Body of pancreas (tissue), 4 donors: ENCODE results near the gene PNLDC1. TPM values are rescaled to one million over a fixed set of nuclear protein-coding genes. Genes with fewer than 3 reads are reported as not detected.
"Not testable (repeated sequence)": the region's sequence is repeated elsewhere in the genome, so short reads cannot be mapped to it uniquely, and the experiment has no call there.

Experiments
- ATAC-seq: fragments of 150-250 bp; one replicate; pipeline ENCODE4 v1.9.1; 2016
- DNase-seq, 4 donors: peaks; one replicate each; pipeline ENCODE4 v3.0.0-alpha.2; 2019
- H3K27ac ChIP-seq, 4 donors: fragments of 200-600 bp; sonication (generic); 1 replicate in 3 of 4; 2 replicates in 1 of 4; pipeline versions ENCODE4 v1.5.1 to v1.6.1; 2016 to 2019; ENCODE audit warnings: mild to moderate bottlenecking in 1 of 4, mixed read lengths in 1 of 4, moderate library complexity in 1 of 4
- H3K27me3 ChIP-seq, 2 donors: fragments of 200-600 bp; sonication (generic); one replicate each; pipeline ENCODE4 v1.6.0; 2016; ENCODE audit warnings: mild to moderate bottlenecking in 1 of 2
- H3K36me3 ChIP-seq, 2 donors: fragments of 200-600 bp; sonication (generic); replicated peaks in 1 of 2; 2 replicates each; pipeline ENCODE4 v1.5.1; 2016; ENCODE audit warnings: low read depth in 2 of 2; ENCODE audit not compliant: insufficient read depth in 1 of 2
- H3K4me1 ChIP-seq: fragments of 200-600 bp; sonication (generic); one replicate; pipeline ENCODE4 v1.6.0; 2016
- H3K4me3 ChIP-seq, 2 donors: fragments of 200-600 bp; sonication (generic); 1 replicate in 1 of 2; 2 replicates in 1 of 2; pipeline ENCODE4 v1.5.1; 2016 to 2019
- H3K9me3 ChIP-seq, 3 donors: fragments of 200-600 bp; sonication (generic); 1 replicate in 2 of 3; 2 replicates in 1 of 3; pipeline ENCODE4 v1.5.1; 2016
- CTCF ChIP-seq, 7 experiments: fragments of 450-650 bp in 4 of 7; fragments of 200-600 bp in 3 of 7; sonication (generic) in 3 of 7; IDR thresholded peaks; one replicate each; pipeline ENCODE4 v1.5.1; 2016 to 2019; ENCODE audit warnings: antibody characterized with exemption in 7 of 7
- POLR2A ChIP-seq, 3 donors: fragments of 450-650 bp; IDR thresholded peaks; one replicate each; pipeline ENCODE4 v1.6.1; 2016; ENCODE audit warnings: antibody characterized with exemption in 3 of 3, mild to moderate bottlenecking in 2 of 3
- WGBS, 2 donors: methylation state at CpG; one replicate each; pipeline ENCODE4 v1.1.5; 2017; 5-methylcytosine and 5-hydroxymethylcytosine counted together
- intact Hi-C: fragments of 100-400 bp; cut with DNase I; formaldehyde crosslinking; loops from one replicate; pipeline ENCODE4 v1.15.1; 2023
- total RNA-seq, 2 donors: library from RNA; depleted of rRNA; stranded (reverse); fragments of >200 nt; gene quantifications; one replicate each; pipeline ENCODE4 v1.1.0, GENCODE V29; 2016

PNLDC1 gene
- total RNA-seq, 2 donors from 2014 or later, result 0.52 TPM; not detected in 1

- ATAC-seq (peak; percentile 90), DNase-seq (peak; percentile 100)
- Histone ChIP-seq H3K27me3 (no peaks in the 10 kb centered on the region), H3K27ac (peak within 1 kb of the TSS; percentile 93 to 100 (median 98)), H3K4me1 (peaks cover 50% of the 10 kb centered on the region), H3K36me3 (peaks cover 0 to 12% of the 10 kb centered on the region in 2 donors), H3K9me3 (no peaks in the 10 kb centered on the region), H3K4me3 (peak within 1 kb of the TSS; percentile 96 to 98)
- WGBS, 2 donors, result 0% methylated on average over 37 to 45 of the region's 64 CpGs
- intact Hi-C loops, result no loop called here
- TF ChIP-seq POLR2A (IDR thresholded peaks at IDR 0.05) (peak; percentile 96 to 97 (median 97)), CTCF (IDR thresholded peaks at IDR 0.05) (peak in 1 of 7 experiments; percentile 19)
These were observed 10.5 kb upstream of the PNLDC1 start, which contains the start of gene TCP1 for GRCh38 chr6:159789377-159790148. TSS of gene TCP1 (minus strand) at chr6:159789602. CDS start at chr6:159789468, 134 bp downstream.

GRCh38 chr6:159790149-159790955 lies 9.7 kb upstream of the PNLDC1 start, which contains the start of gene MRPL18:
TSS of gene MRPL18 (plus strand) at chr6:159790467. CDS start at chr6:159790588, 121 bp downstream.
- peak; percentile 91 to 97 (median 96) for DNase-seq
- Histone ChIP-seq H3K4me3 (peak within 1 kb of the TSS; percentile 96 to 98), H3K36me3 (peaks cover 0 to 4% of the 10 kb centered on the region in 2 donors), H3K9me3 (no peaks in the 10 kb centered on the region), H3K27ac (peak within 1 kb of the TSS; percentile 93 to 100 (median 98)), H3K27me3 (no peaks in the 10 kb centered on the region), H3K4me1 (peaks cover 50% of the 10 kb centered on the region)
- ATAC-seq, result peak; percentile 87
- TF ChIP-seq POLR2A (IDR thresholded peaks at IDR 0.05), result peak; percentile 55 to 87 (median 75)
- TF ChIP-seq CTCF (IDR thresholded peaks at IDR 0.05), result peak in 1 of 7 experiments; percentile 7
- 0% methylated on average over 15 to 56 of the region's 56 CpGs for WGBS, 2 donors
- intact Hi-C loops, result no loop called here

GRCh38 chr6:159790956-159791598 lies 9.0 kb upstream of the PNLDC1 start:
- Histone ChIP-seq H3K27ac (peak overlapping the region; percentile 93 to 100 (median 98)), H3K9me3 (no peaks in the 10 kb centered on the region), H3K4me3 (peak overlapping the region; percentile 32 to 50), H3K27me3 (no peaks in the 10 kb centered on the region), H3K36me3 (peaks cover 0 to 3% of the 10 kb centered on the region in 2 donors), H3K4me1 (peaks cover 50% of the 10 kb centered on the region)
- intact Hi-C loops, result no loop called here
- WGBS, 2 donors, result 13 to 16% methylated on average over 13 to 18 of the region's 18 CpGs
- ATAC-seq (no peak), DNase-seq (peak in 3 of 4 donors; percentile 21 to 42 (median 23))
- no peak for TF ChIP-seq CTCF (IDR thresholded peaks at IDR 0.05)
- TF ChIP-seq POLR2A (IDR thresholded peaks at IDR 0.05), result no peak

- H3K9me3 ChIP-seq, H3K4me3 ChIP-seq, H3K27me3 ChIP-seq, H3K27ac ChIP-seq, ATAC-seq, intact Hi-C loops, DNase-seq, H3K36me3 ChIP-seq: not testable (repeated sequence)
- H3K4me1 ChIP-seq, result peaks cover 29% of the 10 kb centered on the region
- WGBS, 2 donors, result 79 to 86% methylated on average over 8 of the region's 8 CpGs
These were observed 5.1 kb upstream of the PNLDC1 start for GRCh38 chr6:159794976-159795375.
